Panc1 (cell line): ENCODE data around the gene LDAF1.

Experiments
- POLR2AphosphoS5 ChIP-seq: IDR thresholded peaks from 2 replicates; pipeline ENCODE4 v1.6.1; 2012; ENCODE audit warnings: mild to moderate bottlenecking, low read depth, low read length, moderate library complexity
- SIN3A ChIP-seq: IDR thresholded peaks from 2 replicates; pipeline ENCODE4 v1.6.1; 2012; ENCODE audit warnings: low read depth, mild to moderate bottlenecking, low read length, moderate library complexity, borderline replicate concordance; ENCODE audit not compliant: insufficient read depth
- TF ChIP-seq, protein P1 (sequence below): fragments of 450-650 bp; IDR thresholded peaks from 2 replicates; pipeline ENCODE4 v1.5.1; 2017; ENCODE audit warnings: mild to moderate bottlenecking
- TF ChIP-seq, protein P2 (sequence below), 2 experiments: IDR thresholded peaks; 2 replicates each; pipeline ENCODE4 v1.6.1; 2011 to 2012; ENCODE audit warnings: low read depth in 2 of 2, control low read depth in 1 of 2, low read length in 1 of 2, mild to moderate bottlenecking in 1 of 2, moderate library complexity in 1 of 2; ENCODE audit not compliant: insufficient read depth in 1 of 2

DNA sequence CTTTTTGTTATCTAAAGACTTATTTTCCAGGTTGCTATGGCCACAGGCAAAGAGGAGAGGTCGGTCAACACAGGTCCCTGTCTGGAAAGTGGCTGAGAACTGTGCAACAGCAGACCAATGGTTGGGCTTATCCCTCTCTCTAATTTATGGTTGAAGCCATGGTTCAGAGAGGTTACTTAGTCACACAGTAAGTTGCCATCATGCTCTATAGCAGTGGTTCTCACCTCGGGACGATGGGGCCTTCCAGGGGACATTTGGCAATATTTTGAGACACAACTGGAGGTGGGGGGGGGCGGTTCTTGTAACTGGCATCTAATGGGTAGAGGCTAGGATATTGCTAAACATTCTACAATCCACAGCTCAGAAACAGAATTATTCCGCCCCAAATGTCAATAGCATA is 842 bp upstream of the LDAF1 start:
- TF ChIP-seq, protein P1, sequence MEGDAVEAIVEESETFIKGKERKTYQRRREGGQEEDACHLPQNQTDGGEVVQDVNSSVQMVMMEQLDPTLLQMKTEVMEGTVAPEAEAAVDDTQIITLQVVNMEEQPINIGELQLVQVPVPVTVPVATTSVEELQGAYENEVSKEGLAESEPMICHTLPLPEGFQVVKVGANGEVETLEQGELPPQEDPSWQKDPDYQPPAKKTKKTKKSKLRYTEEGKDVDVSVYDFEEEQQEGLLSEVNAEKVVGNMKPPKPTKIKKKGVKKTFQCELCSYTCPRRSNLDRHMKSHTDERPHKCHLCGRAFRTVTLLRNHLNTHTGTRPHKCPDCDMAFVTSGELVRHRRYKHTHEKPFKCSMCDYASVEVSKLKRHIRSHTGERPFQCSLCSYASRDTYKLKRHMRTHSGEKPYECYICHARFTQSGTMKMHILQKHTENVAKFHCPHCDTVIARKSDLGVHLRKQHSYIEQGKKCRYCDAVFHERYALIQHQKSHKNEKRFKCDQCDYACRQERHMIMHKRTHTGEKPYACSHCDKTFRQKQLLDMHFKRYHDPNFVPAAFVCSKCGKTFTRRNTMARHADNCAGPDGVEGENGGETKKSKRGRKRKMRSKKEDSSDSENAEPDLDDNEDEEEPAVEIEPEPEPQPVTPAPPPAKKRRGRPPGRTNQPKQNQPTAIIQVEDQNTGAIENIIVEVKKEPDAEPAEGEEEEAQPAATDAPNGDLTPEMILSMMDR: no peak
- TF ChIP-seq POLR2AphosphoS5 (no peak), SIN3A (no peak)
- TF ChIP-seq, protein P2, sequence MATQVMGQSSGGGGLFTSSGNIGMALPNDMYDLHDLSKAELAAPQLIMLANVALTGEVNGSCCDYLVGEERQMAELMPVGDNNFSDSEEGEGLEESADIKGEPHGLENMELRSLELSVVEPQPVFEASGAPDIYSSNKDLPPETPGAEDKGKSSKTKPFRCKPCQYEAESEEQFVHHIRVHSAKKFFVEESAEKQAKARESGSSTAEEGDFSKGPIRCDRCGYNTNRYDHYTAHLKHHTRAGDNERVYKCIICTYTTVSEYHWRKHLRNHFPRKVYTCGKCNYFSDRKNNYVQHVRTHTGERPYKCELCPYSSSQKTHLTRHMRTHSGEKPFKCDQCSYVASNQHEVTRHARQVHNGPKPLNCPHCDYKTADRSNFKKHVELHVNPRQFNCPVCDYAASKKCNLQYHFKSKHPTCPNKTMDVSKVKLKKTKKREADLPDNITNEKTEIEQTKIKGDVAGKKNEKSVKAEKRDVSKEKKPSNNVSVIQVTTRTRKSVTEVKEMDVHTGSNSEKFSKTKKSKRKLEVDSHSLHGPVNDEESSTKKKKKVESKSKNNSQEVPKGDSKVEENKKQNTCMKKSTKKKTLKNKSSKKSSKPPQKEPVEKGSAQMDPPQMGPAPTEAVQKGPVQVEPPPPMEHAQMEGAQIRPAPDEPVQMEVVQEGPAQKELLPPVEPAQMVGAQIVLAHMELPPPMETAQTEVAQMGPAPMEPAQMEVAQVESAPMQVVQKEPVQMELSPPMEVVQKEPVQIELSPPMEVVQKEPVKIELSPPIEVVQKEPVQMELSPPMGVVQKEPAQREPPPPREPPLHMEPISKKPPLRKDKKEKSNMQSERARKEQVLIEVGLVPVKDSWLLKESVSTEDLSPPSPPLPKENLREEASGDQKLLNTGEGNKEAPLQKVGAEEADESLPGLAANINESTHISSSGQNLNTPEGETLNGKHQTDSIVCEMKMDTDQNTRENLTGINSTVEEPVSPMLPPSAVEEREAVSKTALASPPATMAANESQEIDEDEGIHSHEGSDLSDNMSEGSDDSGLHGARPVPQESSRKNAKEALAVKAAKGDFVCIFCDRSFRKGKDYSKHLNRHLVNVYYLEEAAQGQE (IDR thresholded peaks at IDR 0.05; ENCODE audit: insufficient read depth in 1 of 2, low read depth in 2 of 2, low read length in 1 of 2): no peak
